ENCODE data around the gene PGM5. TPM values are rescaled to one million over a fixed set of nuclear protein-coding genes. Genes with fewer than 3 reads are reported as not detected.

The PGM5 gene
- total RNA-seq, 1 donor from 2014 or later: 0.26 TPM

GRCh38 chr9:68495247-68495646, 138.8 kb downstream of the PGM5 start:
- no peak for DNase-seq (ENCODE audit: low read depth, low spot score)

- DNase-seq (ENCODE audit: low read depth, low spot score): no peak
These were observed 139.9 kb downstream of the PGM5 start for GRCh38 chr9:68496356-68496755.

- DNase-seq (ENCODE audit: low read depth, low spot score): no peak
These were observed 141.2 kb downstream of the PGM5 start for GRCh38 chr9:68497629-68498028.

GRCh38 chr9:68498816-68499215, 142.4 kb downstream of the PGM5 start:
- no peak for DNase-seq (ENCODE audit: low read depth, low spot score)

GRCh38 chr9:68500457-68501381, 144.3 kb downstream of the PGM5 start:
- DNase-seq (ENCODE audit: low read depth, low spot score): no peak

GRCh38 chr9:68502279-68502678, 145.9 kb downstream of the PGM5 start:
- DNase-seq (ENCODE audit: low read depth, low spot score): no peak

GRCh38 chr9:68505681-68506409, 149.4 kb downstream of the PGM5 start:
- no peak for DNase-seq (ENCODE audit: low read depth, low spot score)

GRCh38 chr9:68506551-68506950, 150.1 kb downstream of the PGM5 start:
- DNase-seq (ENCODE audit: low read depth, low spot score): no peak

GRCh38 chr9:68507130-68507805, 150.9 kb downstream of the PGM5 start:
- DNase-seq (ENCODE audit: low read depth, low spot score): no peak

- no peak for DNase-seq (ENCODE audit: low read depth, low spot score)
These were observed 151.4 kb downstream of the PGM5 start for GRCh38 chr9:68507806-68508145.

GRCh38 chr9:68508547-68508946, 152.1 kb downstream of the PGM5 start:
- no peak for DNase-seq (ENCODE audit: low read depth, low spot score)

- no peak for DNase-seq (ENCODE audit: low read depth, low spot score)
These were observed 153.3 kb downstream of the PGM5 start for GRCh38 chr9:68509689-68510088.

GRCh38 chr9:68513385-68513784, 157.0 kb downstream of the PGM5 start:
- no peak for DNase-seq (ENCODE audit: low read depth, low spot score)

GRCh38 chr9:68513981-68514380, 157.6 kb downstream of the PGM5 start:
- DNase-seq (ENCODE audit: low read depth, low spot score): no peak

GRCh38 chr9:68515326-68516017, 159.1 kb downstream of the PGM5 start:
- no peak for DNase-seq (ENCODE audit: low read depth, low spot score)

- no peak for DNase-seq (ENCODE audit: low read depth, low spot score)
These were observed 165.7 kb downstream of the PGM5 start for GRCh38 chr9:68522131-68522530.

- no peak for DNase-seq (ENCODE audit: low read depth, low spot score)
These were observed 166.5 kb downstream of the PGM5 start for GRCh38 chr9:68522954-68523353.

GRCh38 chr9:68523367-68523936, 167.0 kb downstream of the PGM5 start:
- DNase-seq (ENCODE audit: low read depth, low spot score): no peak

GRCh38 chr9:68530618-68531017, 174.2 kb downstream of the PGM5 start:
- no peak for DNase-seq (ENCODE audit: low read depth, low spot score)

GRCh38 chr9:68532131-68532530, 175.7 kb downstream of the PGM5 start:
- no peak for DNase-seq (ENCODE audit: low read depth, low spot score)

- DNase-seq (ENCODE audit: low read depth, low spot score): no peak
These were observed 177.3 kb downstream of the PGM5 start for GRCh38 chr9:68533678-68534077.

All from pulmonary artery endothelial cell (primary cell).